22Rv1 (cell line): ENCODE results near the gene TUB.

Experiments
- H3K27ac ChIP-seq: fragments of 450-650 bp; 2 replicates; pipeline ENCODE4 v1.5.1; 2017
- CTCF ChIP-seq: fragments of 450-650 bp; IDR thresholded peaks from 2 replicates; pipeline ENCODE4 v1.5.1; 2017; ENCODE audit warnings: mild to moderate bottlenecking
- ZFX ChIP-seq: fragments of 450-650 bp; IDR thresholded peaks from 2 replicates; pipeline ENCODE4 v1.6.1; 2017; ENCODE audit warnings: antibody characterized with exemption, borderline replicate concordance

TUB gene

DNA sequence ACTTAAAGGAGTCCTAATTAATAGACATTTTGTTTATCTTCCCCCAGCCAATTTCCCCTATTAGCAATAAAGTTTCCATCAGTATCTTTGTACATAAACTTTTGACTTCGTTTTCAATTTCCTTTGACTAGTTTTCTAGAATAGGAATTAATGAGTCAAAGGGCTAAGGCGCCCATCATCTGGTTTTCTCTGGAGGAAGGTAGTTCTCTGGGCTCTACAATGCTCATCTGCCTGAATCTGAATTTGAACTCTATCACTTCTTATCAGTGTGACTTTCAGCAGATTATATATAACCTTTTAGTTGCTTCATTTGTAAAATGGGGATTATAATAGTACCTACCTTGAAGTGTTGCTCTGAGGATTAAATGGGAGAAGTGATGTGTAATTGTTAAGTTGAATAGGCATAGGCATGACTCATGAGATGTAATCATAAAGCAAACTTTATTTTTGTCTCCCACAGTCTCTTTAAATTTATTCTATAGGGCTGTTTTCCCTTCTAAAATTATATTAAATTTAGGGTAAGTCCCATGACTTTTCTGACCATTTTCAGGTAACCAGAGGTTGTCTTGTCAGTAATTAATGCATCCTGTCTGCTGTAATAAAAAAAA, 5.8 kb upstream of the TUB start:
- TF ChIP-seq CTCF: no peak
- H3K27ac ChIP-seq: no peak overlapping the region

DNA sequence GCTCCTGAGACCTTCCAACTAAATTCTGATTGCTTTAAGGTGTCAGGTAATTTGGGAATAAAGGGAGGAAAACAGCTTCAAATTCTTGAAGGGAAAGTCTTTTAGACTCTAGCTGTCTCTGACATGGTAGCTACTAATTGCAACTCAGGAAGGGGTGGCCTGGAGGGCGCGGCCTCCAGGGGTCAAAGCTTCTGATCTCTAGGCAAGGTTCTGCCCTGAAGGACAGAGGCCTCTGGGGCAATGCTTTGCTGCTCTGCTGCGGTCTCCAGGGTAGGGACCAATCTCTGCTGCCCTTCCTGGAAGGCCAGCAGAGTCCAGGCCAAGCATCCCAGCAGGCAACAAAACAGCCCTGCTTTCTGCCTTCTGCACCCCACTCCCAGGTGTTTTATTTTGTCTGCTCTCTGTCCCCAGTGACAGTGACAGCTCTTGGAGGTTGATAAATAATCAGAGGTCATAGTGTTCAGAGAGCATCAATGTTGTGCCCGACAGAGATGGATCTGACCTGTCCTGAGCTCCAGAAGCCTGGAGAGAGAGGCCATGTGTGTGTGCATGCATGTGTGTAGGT, 1.8 kb upstream of the TUB start:
- no peak for TF ChIP-seq CTCF
- no peak for TF ChIP-seq ZFX
- H3K27ac ChIP-seq: no peak overlapping the region

DNA sequence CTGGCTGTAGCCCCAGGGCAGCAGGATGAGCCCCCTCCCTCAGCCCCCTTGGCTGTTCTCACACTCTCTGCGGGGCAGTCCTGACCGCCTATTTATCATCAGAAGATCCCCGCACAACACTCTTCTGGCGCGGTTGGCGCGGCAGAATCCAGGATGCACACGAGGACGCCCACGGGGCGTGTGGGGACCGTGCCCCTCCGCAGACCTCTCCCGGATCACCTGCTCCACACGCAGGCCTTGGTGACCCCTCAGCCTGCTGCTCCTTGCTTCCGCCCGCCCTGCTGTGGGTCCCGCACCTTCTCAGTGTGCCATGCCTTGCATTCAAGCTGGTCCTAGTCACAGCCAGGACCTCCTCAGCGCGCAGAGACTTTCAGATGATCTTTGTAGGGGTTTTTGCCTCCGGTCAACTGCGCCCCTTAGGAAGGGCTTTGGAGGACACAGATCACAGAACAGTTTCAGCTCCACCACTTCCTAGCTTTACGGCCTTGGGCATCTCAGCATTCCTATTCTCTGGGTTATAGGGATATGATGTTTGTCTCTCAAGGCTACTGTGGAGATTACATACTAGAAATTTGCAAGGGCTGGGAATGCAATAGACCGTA, 841 bp upstream of the TUB start:
- no peak overlapping the region for H3K27ac ChIP-seq
- TF ChIP-seq CTCF (no peak), ZFX (no peak)

DNA sequence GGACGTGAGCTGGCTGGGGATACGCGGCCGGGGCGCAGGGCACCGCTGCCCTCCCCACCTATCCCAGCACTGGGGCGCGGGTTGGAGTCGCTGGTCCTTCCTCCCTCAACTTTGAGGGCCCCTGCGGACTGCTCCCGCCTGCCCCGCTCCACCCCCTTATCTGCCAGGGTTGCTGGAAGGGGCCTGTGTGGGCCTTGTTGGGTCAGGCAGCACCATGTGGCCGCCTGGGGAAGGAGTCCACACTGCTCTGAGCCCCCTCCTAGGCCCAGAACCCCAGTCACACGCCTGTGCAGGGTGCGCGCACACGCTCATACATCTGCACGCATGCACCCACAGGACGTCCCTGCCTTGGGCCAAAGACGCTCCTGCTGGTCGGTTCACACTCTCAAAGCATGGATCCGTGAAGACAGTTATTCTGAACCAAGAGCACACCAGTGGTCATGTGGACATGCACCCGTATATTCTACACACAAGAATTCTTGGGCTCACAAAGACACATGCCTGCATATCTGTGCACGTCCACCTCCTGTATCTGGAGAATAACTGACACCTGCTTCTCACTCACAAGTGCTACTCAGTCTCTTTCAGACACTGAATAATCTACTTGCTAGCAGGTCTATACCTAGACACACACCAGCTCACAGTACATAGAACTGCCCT, 710 bp downstream of the TUB start:
- H3K27ac ChIP-seq: no peak overlapping the region
- TF ChIP-seq ZFX (no peak), CTCF (no peak)

DNA sequence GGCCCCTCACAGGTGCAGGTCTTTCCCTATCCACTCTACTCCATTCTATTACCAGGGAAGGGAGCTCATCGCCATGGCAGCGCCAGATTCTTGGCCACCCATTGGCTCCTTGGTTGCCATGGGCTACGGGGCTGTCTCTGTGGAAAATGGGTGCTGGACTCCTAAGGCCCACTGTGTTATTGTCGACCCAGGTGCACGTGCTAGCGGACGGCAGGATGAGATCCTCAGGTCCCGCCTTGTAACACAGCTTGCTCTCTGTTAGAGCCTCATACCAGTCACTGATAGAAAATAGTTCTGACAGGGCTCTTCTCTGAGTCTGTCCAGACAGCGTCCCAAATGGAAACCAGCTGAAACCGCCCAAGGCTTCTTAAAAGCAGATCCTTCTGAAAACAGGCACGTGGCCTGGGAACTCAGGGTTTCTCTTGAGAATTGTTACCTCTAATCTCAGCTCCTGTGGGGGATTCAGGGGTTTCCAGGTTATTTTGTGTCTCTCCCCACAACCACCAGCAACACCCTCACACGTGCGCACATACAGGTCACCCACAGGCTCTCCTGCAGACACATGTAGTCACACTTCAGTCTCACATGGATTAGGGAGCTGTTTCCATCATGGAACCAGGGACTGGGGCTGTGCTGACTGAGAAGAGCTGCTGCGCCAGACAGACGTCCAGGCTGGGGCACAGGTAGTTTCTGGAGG, 1.5 kb downstream of the TUB start:
- H3K27ac ChIP-seq: no peak overlapping the region
- TF ChIP-seq ZFX (no peak), CTCF (no peak)

- H3K27ac ChIP-seq: no peak overlapping the region
- TF ChIP-seq ZFX (no peak), CTCF (no peak)
These were observed 2.0 kb downstream of the TUB start for GRCh38 chr11:8083088-8083395.

GRCh38 chr11:8083871-8084281, 2.9 kb downstream of the TUB start:
- no peak for TF ChIP-seq ZFX
- no peak for TF ChIP-seq CTCF
- no peak overlapping the region for H3K27ac ChIP-seq
